ENCODE results near the gene SOS1. TPM values are rescaled to one million over a fixed set of nuclear protein-coding genes. Genes with fewer than 3 reads are reported as not detected.
"Not testable (repeated sequence)": the region's sequence is repeated elsewhere in the genome, so short reads cannot be mapped to it uniquely, and the experiment has no call there.

The SOS1 gene
- total and polyA plus RNA-seq, 5 donors from 2014 or later, result 5.5 to 50.4 (median 12.5) TPM

- peaks cover 19% of the 10 kb centered on the region for H3K36me3 ChIP-seq (ENCODE audit: control insufficient read depth, insufficient read depth, low read length)
- Mint-ChIP-seq H3K27ac (peak overlapping the region in 1 of 3 donors; percentile 65), H3K4me1 (peaks cover 21 to 40% (median 36%) of the 10 kb centered on the region in 4 donors), H3K9me3 (no peaks in the 10 kb centered on the region), H3K27me3 (no peaks in the 10 kb centered on the region), H3K36me3 (no peaks in the 10 kb centered on the region), H3K4me3 (no peak overlapping the region)
- no peak for ATAC-seq (ENCODE audit: low read depth in 2 of 2)
- H3K4me1 ChIP-seq (ENCODE audit: control insufficient read depth, insufficient read depth, low read length, poor library complexity, severe bottlenecking), result no peaks in the 10 kb centered on the region
- no peaks in the 10 kb centered on the region for H3K27me3 ChIP-seq (ENCODE audit: control insufficient read depth, insufficient read depth, low read length)
- no peak for DNase-seq
- no peak overlapping the region for H3K4me3 ChIP-seq (ENCODE audit: low read depth, low read length)
- H3K9me3 ChIP-seq (ENCODE audit: control insufficient read depth in 2 of 2, low read length in 2 of 2), result no peaks in the 10 kb centered on the region
- H3K27ac ChIP-seq (ENCODE audit: insufficient read depth, low read length, poor library complexity, severe bottlenecking), result peak overlapping the region; percentile 2
Measured at GRCh38 chr2:39068299-39069135, 52.3 kb downstream of the SOS1 start.

GRCh38 chr2:39065616-39066015 is 55.2 kb downstream of the SOS1 start:
- H3K27ac Mint-ChIP-seq, result peak overlapping the region; percentile 6 to 83 (median 41)

GRCh38 chr2:39062320-39062719 is 58.5 kb downstream of the SOS1 start:
- Histone ChIP-seq H3K4me3 (ENCODE audit: low read depth, low read length) (no peak overlapping the region), H3K9me3 (ENCODE audit: control insufficient read depth in 2 of 2, low read length in 2 of 2) (no peaks in the 10 kb centered on the region), H3K4me1 (ENCODE audit: control insufficient read depth, insufficient read depth, low read length, poor library complexity, severe bottlenecking) (no peaks in the 10 kb centered on the region), H3K36me3 (ENCODE audit: control insufficient read depth, insufficient read depth, low read length) (peaks cover 15% of the 10 kb centered on the region), H3K27me3 (ENCODE audit: control insufficient read depth, insufficient read depth, low read length) (no peaks in the 10 kb centered on the region), H3K27ac (ENCODE audit: insufficient read depth, low read length, poor library complexity, severe bottlenecking) (no peak overlapping the region)
- H3K4me3 Mint-ChIP-seq, result no peak overlapping the region
- H3K27me3 Mint-ChIP-seq, result no peaks in the 10 kb centered on the region
- H3K27ac Mint-ChIP-seq, result no peak overlapping the region
- H3K4me1 Mint-ChIP-seq, result peaks cover 11 to 27% (median 21%) of the 10 kb centered on the region in 4 donors
- no peaks in the 10 kb centered on the region for H3K36me3 Mint-ChIP-seq
- DNase-seq, result no peak
- ATAC-seq (ENCODE audit: low read depth in 2 of 2), result no peak
- H3K9me3 Mint-ChIP-seq, result no peaks in the 10 kb centered on the region

More at GRCh38 chr2:39065616-39066015, 55.2 kb downstream of the SOS1 start:
- H3K36me3 Mint-ChIP-seq, result no peaks in the 10 kb centered on the region
- ATAC-seq (ENCODE audit: low read depth in 2 of 2) (no peak), DNase-seq (no peak)
- no peak overlapping the region for H3K4me3 Mint-ChIP-seq
- no peaks in the 10 kb centered on the region for H3K27me3 ChIP-seq (ENCODE audit: control insufficient read depth, insufficient read depth, low read length)
- H3K9me3 Mint-ChIP-seq, result no peaks in the 10 kb centered on the region
- peaks cover 21 to 29% (median 26%) of the 10 kb centered on the region in 4 donors for H3K4me1 Mint-ChIP-seq
- peaks cover 19% of the 10 kb centered on the region for H3K36me3 ChIP-seq (ENCODE audit: control insufficient read depth, insufficient read depth, low read length)
- no peak overlapping the region for H3K4me3 ChIP-seq (ENCODE audit: low read depth, low read length)
- no peaks in the 10 kb centered on the region for H3K27me3 Mint-ChIP-seq
- H3K4me1 ChIP-seq (ENCODE audit: control insufficient read depth, insufficient read depth, low read length, poor library complexity, severe bottlenecking), result no peaks in the 10 kb centered on the region
- no peaks in the 10 kb centered on the region for H3K9me3 ChIP-seq (ENCODE audit: control insufficient read depth in 2 of 2, low read length in 2 of 2)
- H3K27ac ChIP-seq (ENCODE audit: insufficient read depth, low read length, poor library complexity, severe bottlenecking), result no peak overlapping the region

GRCh38 chr2:39061280-39061679 is 59.6 kb downstream of the SOS1 start:
- Histone ChIP-seq H3K27ac (ENCODE audit: insufficient read depth, low read length, poor library complexity, severe bottlenecking) (no peak overlapping the region), H3K4me1 (ENCODE audit: control insufficient read depth, insufficient read depth, low read length, poor library complexity, severe bottlenecking) (no peaks in the 10 kb centered on the region), H3K9me3 (ENCODE audit: control insufficient read depth in 2 of 2, low read length in 2 of 2) (no peaks in the 10 kb centered on the region), H3K36me3 (ENCODE audit: control insufficient read depth, insufficient read depth, low read length) (peaks cover 6% of the 10 kb centered on the region), H3K27me3 (ENCODE audit: control insufficient read depth, insufficient read depth, low read length) (no peaks in the 10 kb centered on the region), H3K4me3 (ENCODE audit: low read depth, low read length) (no peak overlapping the region)
- no peaks in the 10 kb centered on the region for H3K9me3 Mint-ChIP-seq
- DNase-seq (no peak), ATAC-seq (ENCODE audit: low read depth in 2 of 2) (no peak)
- H3K4me1 Mint-ChIP-seq, result peaks cover 11 to 23% (median 19%) of the 10 kb centered on the region in 4 donors
- no peaks in the 10 kb centered on the region for H3K27me3 Mint-ChIP-seq
- H3K4me3 Mint-ChIP-seq, result no peak overlapping the region
- no peaks in the 10 kb centered on the region for H3K36me3 Mint-ChIP-seq
- H3K27ac Mint-ChIP-seq, result peak overlapping the region in 1 of 3 donors; percentile 59

- H3K4me1 Mint-ChIP-seq, result peaks cover 7 to 15% (median 11%) of the 10 kb centered on the region in 4 donors
- DNase-seq (peak in 2 of 3 donors; percentile 70 to 76), ATAC-seq (ENCODE audit: low read depth in 2 of 2) (no peak)
- no peaks in the 10 kb centered on the region for H3K27me3 Mint-ChIP-seq
- H3K4me3 ChIP-seq (ENCODE audit: low read depth, low read length), result no peak overlapping the region
- H3K36me3 Mint-ChIP-seq, result peaks cover 10% of the 10 kb centered on the region
- no peaks in the 10 kb centered on the region for H3K27me3 ChIP-seq (ENCODE audit: control insufficient read depth, insufficient read depth, low read length)
- H3K4me3 Mint-ChIP-seq, result no peak overlapping the region
- peak overlapping the region in 1 of 3 donors; percentile 84 for H3K27ac Mint-ChIP-seq
- no peaks in the 10 kb centered on the region for H3K9me3 ChIP-seq (ENCODE audit: control insufficient read depth in 2 of 2, low read length in 2 of 2)
- H3K9me3 Mint-ChIP-seq, result no peaks in the 10 kb centered on the region
- peaks cover 18% of the 10 kb centered on the region for H3K36me3 ChIP-seq (ENCODE audit: control insufficient read depth, insufficient read depth, low read length)
- H3K27ac ChIP-seq (ENCODE audit: insufficient read depth, low read length, poor library complexity, severe bottlenecking), result no peak overlapping the region
- no peaks in the 10 kb centered on the region for H3K4me1 ChIP-seq (ENCODE audit: control insufficient read depth, insufficient read depth, low read length, poor library complexity, severe bottlenecking)
Measured at GRCh38 chr2:39059366-39059952, 61.4 kb downstream of the SOS1 start.

GRCh38 chr2:39058101-39058500 is 62.8 kb downstream of the SOS1 start:
- Histone ChIP-seq H3K9me3 (ENCODE audit: control insufficient read depth in 2 of 2, low read length in 2 of 2) (no peaks in the 10 kb centered on the region), H3K27me3 (ENCODE audit: control insufficient read depth, insufficient read depth, low read length) (no peaks in the 10 kb centered on the region), H3K36me3 (ENCODE audit: control insufficient read depth, insufficient read depth, low read length) (peaks cover 29% of the 10 kb centered on the region), H3K4me3 (ENCODE audit: low read depth, low read length) (no peak overlapping the region), H3K4me1 (ENCODE audit: control insufficient read depth, insufficient read depth, low read length, poor library complexity, severe bottlenecking) (no peaks in the 10 kb centered on the region), H3K27ac (ENCODE audit: insufficient read depth, low read length, poor library complexity, severe bottlenecking) (no peak overlapping the region)
- Mint-ChIP-seq H3K9me3 (no peaks in the 10 kb centered on the region), H3K27me3 (no peaks in the 10 kb centered on the region), H3K27ac (no peak overlapping the region), H3K4me1 (peaks cover 0 to 10% (median 6%) of the 10 kb centered on the region in 4 donors), H3K36me3 (peaks cover 19% of the 10 kb centered on the region), H3K4me3 (no peak overlapping the region)
- DNase-seq (no peak), ATAC-seq (ENCODE audit: low read depth in 2 of 2) (no peak)

- H3K4me1 Mint-ChIP-seq; H3K27ac Mint-ChIP-seq; H3K4me3 ChIP-seq (ENCODE audit: low read depth, low read length); ATAC-seq (ENCODE audit: low read depth in 2 of 2); H3K27ac ChIP-seq (ENCODE audit: insufficient read depth, low read length, poor library complexity, severe bottlenecking); H3K9me3 Mint-ChIP-seq; H3K4me1 ChIP-seq (ENCODE audit: control insufficient read depth, insufficient read depth, low read length, poor library complexity, severe bottlenecking); H3K27me3 Mint-ChIP-seq; H3K4me3 Mint-ChIP-seq; H3K27me3 ChIP-seq (ENCODE audit: control insufficient read depth, insufficient read depth, low read length); H3K9me3 ChIP-seq (ENCODE audit: control insufficient read depth in 2 of 2, low read length in 2 of 2); DNase-seq: not testable (repeated sequence)
- peaks cover 47% of the 10 kb centered on the region for H3K36me3 ChIP-seq (ENCODE audit: control insufficient read depth, insufficient read depth, low read length)
- H3K36me3 Mint-ChIP-seq, result peaks cover 45% of the 10 kb centered on the region
Measured at GRCh38 chr2:39052665-39053064, 68.2 kb downstream of the SOS1 start.
